GM19397 (cell line): ENCODE results near the gene LRBA.

Experiments used
- ATAC-seq: cut with Tn5 transposase; IDR thresholded peaks from one replicate; pipeline ENCODE4 v1.9.1; 2021; ENCODE audit warnings: mild to moderate bottlenecking, moderate library complexity; ENCODE audit not compliant: unreplicated experiment

Gene LRBA

DNA sequence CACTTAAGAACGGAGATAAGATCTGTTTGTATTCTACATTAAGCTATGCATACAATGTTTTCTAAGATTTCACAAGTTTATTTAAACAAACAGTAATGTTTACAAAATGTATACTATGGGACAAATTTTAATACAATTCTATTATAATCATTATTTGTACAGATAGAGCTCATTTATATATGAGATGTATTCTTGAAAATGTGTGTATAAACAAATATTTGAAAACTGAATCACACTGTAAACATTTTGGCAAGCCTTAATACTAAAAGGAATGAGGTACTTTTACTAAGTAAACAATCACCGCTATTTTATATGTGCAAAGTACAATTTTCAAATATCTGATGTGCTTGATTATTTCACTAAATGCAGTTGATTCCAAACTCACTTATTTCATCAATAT is 552.3 kb downstream of the LRBA start:
- ATAC-seq: no peak

- no peak for ATAC-seq
Measured at GRCh38 chr4:150461957-150462356, 553.1 kb downstream of the LRBA start.

DNA sequence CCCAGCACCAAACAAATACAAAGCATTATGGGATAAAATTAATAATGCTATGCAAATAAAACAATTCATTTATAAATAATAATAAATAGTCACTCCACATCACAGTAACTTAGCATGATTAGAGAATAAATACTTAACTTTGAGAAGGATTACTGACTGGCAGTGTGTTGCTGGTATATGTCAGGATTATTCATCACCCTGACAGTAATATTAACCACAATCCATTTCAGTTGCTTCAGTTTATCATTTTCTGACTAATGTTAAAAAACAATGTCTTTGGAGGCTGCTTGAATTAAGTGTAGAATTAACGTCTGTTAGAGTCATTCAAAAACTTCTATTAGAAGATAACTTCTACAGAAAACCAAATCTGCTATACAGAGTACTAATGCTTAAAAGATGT is 557.3 kb downstream of the LRBA start:
- ATAC-seq: no peak

DNA sequence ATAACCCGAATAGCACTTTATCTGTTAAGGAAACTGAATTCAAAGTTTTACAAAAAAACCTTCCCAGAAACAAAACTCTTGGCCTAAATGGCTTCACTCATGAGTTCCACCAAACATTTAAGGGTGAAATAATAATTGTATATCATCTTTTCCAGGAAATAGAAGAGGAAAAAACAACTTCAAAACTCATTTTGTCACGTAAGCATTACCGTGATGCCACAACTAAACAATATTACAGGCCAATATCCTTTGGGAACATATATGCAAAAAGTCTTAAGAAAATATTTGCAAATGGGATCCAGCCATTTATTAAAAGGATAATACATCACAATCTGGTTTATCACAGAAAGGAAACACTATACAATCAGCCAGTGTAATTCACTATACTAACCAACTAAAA is 563.2 kb downstream of the LRBA start:
- ATAC-seq: no peak

DNA sequence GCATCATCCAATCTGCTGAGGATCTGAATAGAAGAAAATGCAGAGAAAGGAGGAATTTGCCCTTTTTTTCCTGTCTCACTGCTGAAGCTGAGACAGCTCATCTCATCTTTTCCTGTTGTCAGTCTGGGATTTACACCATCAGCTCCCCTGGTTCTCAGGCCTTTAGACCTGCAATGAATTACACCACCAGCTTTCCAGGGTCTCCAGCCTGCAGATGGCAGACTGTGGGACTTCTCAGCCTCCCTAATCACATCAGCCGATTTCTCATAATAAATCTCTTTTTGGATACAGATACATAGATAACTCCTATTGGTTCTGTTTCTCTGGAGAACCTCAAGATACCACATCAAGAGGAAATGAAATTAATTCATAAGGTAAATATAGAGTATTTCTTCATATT is 567.7 kb downstream of the LRBA start:
- ATAC-seq: no peak

- ATAC-seq: no peak
Measured at GRCh38 chr4:150439451-150439933, 575.6 kb downstream of the LRBA start.

DNA sequence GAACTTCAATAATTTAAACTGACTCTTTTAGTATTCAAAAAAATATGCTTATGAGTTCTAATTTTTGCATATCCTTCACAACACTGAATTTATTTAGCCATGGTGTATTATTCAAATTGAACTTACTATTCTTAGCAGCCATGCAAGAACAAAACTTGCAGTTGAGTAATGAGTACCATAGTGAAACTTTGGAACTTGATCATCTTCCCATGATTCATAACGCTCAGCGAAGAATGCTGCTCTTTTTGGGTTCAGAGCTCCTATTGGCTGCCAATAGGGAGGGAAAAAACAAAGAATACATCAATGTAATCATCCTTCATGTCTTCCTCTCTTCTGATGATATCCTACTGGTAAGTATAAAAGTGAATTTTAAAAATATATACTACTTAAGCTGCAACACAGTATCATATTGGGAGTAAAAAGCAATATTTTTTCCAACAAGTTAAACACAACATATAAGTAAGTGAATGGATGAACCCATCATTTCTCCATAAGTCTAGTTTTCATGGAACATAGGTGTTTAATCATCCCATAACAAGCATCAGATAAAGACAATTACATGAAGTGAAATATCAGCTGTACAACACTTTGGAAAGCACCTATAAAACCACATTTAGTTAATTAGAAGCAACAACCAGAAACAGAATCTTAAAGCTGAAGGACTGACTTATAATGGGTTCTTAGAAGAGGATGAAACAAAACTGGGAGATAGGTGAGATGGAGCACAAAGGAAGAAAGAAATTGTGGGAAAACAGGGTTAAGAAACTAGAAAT is 578.3 kb downstream of the LRBA start:
- no peak for ATAC-seq

- no peak for ATAC-seq
Measured at GRCh38 chr4:150431221-150431620, 583.9 kb downstream of the LRBA start.

DNA sequence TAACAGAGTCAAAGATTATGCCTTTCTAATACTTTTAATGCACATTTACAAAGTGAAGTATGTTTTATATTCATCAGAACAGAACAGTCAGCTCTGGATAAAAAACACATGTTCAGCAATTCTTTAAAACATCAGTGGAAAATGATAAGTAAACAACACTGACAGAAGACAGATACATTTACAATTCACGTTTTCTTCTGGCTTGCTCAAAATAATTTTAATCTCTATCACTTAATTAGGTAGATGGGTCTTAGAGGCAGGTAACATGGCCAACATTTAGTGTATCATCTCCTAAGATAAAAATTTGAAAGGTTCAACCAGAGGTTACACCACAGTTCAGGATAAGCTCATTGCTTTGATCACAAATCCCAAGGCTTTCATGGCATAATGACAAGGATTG is 589.9 kb downstream of the LRBA start:
- ATAC-seq: no peak

- ATAC-seq: no peak
Measured at GRCh38 chr4:150423503-150423902, 591.6 kb downstream of the LRBA start.

DNA sequence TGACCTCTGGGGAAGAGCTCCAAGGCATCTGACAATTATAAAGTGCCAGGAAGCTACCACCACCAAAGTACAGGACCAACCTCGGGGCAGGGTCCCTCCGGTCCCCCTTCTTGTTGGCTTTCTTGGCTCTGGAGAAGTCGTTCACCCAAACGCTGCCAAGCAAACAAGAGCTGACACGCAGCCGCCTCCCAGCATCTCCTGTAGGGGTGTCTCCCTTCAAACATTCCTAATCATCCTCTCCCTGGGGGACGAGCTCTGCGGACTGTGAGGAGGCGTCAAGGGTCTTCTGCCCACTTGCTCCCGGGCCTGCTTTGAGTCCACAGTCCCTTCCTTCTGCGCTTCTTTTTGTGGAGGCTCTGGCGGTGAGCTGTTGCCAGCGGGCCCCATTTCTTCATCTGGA is 592.0 kb downstream of the LRBA start:
- ATAC-seq: no peak

DNA sequence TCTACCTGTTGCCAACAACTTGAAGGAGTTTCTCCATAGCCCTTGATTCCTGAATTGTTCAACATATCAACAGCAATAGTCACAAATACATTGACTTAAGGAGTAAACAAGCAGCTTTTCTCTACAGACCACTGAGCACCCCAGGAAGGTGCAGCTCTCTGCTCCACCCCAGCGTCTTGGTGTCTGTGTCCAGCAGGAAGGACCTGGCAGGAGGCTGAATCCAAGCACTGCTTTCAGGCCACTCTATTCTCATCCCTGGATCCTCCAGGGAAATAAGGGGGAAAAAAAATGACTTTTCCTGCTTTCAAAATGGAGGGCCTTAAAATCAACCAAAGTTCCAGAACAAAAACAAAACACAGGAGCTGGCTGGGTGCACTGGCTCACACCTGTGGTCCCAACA is 593.5 kb downstream of the LRBA start:
- ATAC-seq: no peak

- ATAC-seq: no peak
Measured at GRCh38 chr4:150419939-150420338, 595.1 kb downstream of the LRBA start.

DNA sequence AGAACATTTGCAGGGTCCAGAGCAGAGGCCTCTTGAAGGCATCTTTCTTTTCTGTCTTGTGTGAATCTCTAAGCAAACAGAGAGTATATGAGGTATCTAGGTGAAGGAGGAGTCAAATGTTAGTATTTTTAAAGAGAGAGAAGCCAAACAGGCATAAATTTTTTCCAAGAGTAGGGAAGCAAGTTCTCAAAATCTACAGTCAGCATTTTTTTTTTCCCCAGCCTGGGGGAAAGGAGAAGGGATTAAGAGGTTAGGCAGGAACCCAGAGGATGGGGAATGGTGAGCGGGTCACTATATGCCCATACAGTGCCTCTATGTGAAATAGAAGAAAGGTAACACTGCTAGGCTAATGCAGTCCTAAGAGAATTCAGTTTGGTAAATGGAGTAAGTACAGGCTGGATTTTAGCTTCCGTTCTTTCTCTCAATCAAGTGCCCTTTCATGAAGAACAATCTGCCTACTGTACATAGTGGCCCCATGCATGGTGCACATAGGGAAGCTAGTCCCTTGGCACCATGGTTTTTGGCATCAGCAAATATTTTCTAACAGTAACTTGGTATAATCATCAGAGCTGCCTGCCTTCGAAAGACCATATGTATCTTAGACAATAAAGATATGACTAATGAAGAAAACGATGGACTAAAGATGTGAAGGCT is 596.2 kb downstream of the LRBA start:
- no peak for ATAC-seq

DNA sequence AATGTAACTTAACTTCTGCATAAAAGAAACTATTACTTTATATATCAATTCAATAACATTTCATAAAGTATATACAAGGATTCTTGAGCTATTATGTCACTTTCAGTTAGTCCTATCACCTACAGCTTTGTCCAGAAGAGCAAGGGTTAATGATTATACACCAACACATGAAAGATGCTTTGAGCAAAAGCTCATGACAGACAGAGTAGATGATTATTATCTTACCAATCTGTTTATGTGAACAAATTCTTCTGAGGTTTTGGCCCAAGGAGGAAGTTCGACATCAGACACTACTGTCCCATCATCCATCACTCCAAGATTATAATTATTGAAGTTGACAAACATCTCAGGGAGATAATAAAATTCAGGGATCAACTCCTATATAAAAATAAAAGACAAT is 599.9 kb downstream of the LRBA start:
- no peak for ATAC-seq

GRCh38 chr4:150411520-150411919 is 603.6 kb downstream of the LRBA start:
- no peak for ATAC-seq

- peak; percentile 85 for ATAC-seq
Measured at GRCh38 chr4:150402871-150403272, 612.2 kb downstream of the LRBA start.

- no peak for ATAC-seq
Measured at GRCh38 chr4:150401083-150401687, 613.9 kb downstream of the LRBA start.

GRCh38 chr4:150395872-150396271 is 619.2 kb downstream of the LRBA start:
- ATAC-seq: no peak

- no peak for ATAC-seq
Measured at GRCh38 chr4:150394046-150394445, 621.0 kb downstream of the LRBA start.

DNA sequence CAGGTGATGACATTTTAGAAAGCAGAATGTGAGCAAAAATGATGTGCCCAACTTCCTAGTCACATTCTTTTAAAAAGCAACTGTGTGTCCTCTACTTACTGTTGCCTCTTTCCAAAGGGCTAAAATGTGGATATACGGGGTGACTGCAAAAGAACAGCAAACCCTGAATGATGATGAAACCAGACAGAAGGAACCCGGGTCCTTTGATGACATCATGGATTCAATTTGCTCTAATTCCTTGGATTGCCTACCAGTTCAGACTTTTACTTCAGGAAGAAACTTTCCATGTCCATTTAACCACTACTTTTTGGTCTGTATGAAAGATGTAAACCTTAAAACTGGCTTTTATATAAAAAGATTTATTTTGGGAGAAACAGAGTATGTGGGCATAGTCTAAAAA is 624.0 kb downstream of the LRBA start:
- ATAC-seq: no peak

DNA sequence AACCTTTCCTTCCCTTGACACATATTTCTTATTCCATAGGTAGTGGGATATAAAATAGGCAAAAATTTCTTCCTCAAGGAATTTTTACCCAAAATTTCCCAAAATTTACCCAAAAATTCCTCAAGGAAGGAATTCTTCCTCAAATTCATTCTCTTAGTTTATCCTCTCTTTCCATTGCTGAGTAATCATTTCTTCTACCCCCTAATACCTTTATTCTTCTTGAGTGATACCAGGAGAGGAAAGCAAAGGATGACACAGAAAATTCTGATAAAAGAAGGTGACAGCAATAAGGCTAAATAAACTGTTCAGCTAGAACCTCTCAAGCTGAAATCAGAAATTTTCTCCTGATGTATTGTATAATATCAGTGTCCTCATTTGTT is 624.6 kb downstream of the LRBA start:
- no peak for ATAC-seq
